Panc1 (cell line): Measurements from ENCODE around the gene GPC3.

ENCODE experiments used
- CTCF ChIP-seq: fragments of 450-650 bp; IDR thresholded peaks from 2 replicates; pipeline ENCODE4 v1.5.1; 2017; ENCODE audit warnings: mild to moderate bottlenecking
- POLR2AphosphoS5 ChIP-seq: IDR thresholded peaks from 2 replicates; pipeline ENCODE4 v1.6.1; 2012; ENCODE audit warnings: mild to moderate bottlenecking, low read depth, low read length, moderate library complexity
- SIN3A ChIP-seq: IDR thresholded peaks from 2 replicates; pipeline ENCODE4 v1.6.1; 2012; ENCODE audit warnings: low read depth, mild to moderate bottlenecking, low read length, moderate library complexity, borderline replicate concordance; ENCODE audit not compliant: insufficient read depth
- TCF7L2 ChIP-seq: IDR thresholded peaks from 2 replicates; pipeline ENCODE4 v1.6.1; 2011; ENCODE audit warnings: mild to moderate bottlenecking, low read depth, low read length, inconsistent platforms
- TF ChIP-seq, protein P1 (sequence below), 2 experiments: IDR thresholded peaks; 2 replicates each; pipeline ENCODE4 v1.6.1; 2011 to 2012; ENCODE audit warnings: low read depth in 2 of 2, control low read depth in 1 of 2, low read length in 1 of 2, mild to moderate bottlenecking in 1 of 2, moderate library complexity in 1 of 2; ENCODE audit not compliant: insufficient read depth in 1 of 2

- TF ChIP-seq CTCF (no peak), POLR2AphosphoS5 (no peak), SIN3A (no peak), TCF7L2 (no peak)
- TF ChIP-seq, protein P1, sequence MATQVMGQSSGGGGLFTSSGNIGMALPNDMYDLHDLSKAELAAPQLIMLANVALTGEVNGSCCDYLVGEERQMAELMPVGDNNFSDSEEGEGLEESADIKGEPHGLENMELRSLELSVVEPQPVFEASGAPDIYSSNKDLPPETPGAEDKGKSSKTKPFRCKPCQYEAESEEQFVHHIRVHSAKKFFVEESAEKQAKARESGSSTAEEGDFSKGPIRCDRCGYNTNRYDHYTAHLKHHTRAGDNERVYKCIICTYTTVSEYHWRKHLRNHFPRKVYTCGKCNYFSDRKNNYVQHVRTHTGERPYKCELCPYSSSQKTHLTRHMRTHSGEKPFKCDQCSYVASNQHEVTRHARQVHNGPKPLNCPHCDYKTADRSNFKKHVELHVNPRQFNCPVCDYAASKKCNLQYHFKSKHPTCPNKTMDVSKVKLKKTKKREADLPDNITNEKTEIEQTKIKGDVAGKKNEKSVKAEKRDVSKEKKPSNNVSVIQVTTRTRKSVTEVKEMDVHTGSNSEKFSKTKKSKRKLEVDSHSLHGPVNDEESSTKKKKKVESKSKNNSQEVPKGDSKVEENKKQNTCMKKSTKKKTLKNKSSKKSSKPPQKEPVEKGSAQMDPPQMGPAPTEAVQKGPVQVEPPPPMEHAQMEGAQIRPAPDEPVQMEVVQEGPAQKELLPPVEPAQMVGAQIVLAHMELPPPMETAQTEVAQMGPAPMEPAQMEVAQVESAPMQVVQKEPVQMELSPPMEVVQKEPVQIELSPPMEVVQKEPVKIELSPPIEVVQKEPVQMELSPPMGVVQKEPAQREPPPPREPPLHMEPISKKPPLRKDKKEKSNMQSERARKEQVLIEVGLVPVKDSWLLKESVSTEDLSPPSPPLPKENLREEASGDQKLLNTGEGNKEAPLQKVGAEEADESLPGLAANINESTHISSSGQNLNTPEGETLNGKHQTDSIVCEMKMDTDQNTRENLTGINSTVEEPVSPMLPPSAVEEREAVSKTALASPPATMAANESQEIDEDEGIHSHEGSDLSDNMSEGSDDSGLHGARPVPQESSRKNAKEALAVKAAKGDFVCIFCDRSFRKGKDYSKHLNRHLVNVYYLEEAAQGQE (IDR thresholded peaks at IDR 0.05; ENCODE audit: insufficient read depth in 1 of 2, low read depth in 2 of 2, low read length in 1 of 2), result no peak
Measured at GRCh38 chrX:133869270-133869669, 116.1 kb downstream of the GPC3 start.
